ENCODE results near the gene TCF25.

DNA sequence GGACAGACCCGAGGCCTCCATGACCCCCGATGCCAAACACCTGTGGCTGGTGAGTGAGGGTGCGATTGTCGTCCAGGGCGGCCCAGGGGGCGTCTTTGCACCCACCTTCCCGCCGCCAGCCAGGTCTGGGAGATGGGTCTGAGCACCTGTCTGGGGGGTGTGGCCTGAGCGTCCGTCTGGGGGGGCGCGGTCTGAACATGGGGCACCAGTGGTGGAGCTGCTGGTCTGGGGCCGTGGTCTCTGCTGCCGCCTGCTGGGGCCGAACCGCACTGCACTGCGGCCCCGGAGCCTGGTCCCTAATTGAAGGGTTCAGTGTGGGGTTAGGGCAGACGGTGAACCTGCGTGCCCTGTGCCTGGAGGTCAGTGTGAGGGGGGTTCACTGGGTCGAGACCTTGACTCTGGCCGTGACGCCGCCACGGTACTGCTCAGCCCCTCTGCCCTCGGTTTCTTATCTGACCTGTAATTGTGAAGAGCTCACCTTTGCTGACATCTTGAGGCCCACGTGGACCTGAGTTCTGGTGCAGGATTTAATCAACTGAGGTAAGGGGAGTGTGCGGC, 12.6 kb upstream of the TCF25 start:
- TF ChIP-seq ZNF274 (IDR thresholded peaks at IDR 0.05; ENCODE audit: low read length) = no peak
- no peak for TF ChIP-seq ZNF274 (tag by site-specific recombination; IDR thresholded peaks at IDR 0.05; ENCODE audit: borderline replicate concordance)
- no peak for TF ChIP-seq YY1 (tag by site-specific recombination; IDR thresholded peaks at IDR 0.05)
- TF ChIP-seq KLF16 (tag by site-specific recombination; IDR thresholded peaks at IDR 0.05) = peak; percentile 70; the same call in 1 of the 2 replicates
- TF ChIP-seq, protein P1, sequence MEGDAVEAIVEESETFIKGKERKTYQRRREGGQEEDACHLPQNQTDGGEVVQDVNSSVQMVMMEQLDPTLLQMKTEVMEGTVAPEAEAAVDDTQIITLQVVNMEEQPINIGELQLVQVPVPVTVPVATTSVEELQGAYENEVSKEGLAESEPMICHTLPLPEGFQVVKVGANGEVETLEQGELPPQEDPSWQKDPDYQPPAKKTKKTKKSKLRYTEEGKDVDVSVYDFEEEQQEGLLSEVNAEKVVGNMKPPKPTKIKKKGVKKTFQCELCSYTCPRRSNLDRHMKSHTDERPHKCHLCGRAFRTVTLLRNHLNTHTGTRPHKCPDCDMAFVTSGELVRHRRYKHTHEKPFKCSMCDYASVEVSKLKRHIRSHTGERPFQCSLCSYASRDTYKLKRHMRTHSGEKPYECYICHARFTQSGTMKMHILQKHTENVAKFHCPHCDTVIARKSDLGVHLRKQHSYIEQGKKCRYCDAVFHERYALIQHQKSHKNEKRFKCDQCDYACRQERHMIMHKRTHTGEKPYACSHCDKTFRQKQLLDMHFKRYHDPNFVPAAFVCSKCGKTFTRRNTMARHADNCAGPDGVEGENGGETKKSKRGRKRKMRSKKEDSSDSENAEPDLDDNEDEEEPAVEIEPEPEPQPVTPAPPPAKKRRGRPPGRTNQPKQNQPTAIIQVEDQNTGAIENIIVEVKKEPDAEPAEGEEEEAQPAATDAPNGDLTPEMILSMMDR (tag by site-specific recombination; IDR thresholded peaks at IDR 0.05) = peak; percentile 95
- TF ChIP-seq ZNF777 (tag by site-specific recombination; IDR thresholded peaks at IDR 0.05; ENCODE audit: borderline replicate concordance) = no peak
- no peak for TF ChIP-seq ZNF837 (tag by site-specific recombination; IDR thresholded peaks at IDR 0.05)
- TF ChIP-seq HOXD13 (CRISPR knock-in tag; IDR thresholded peaks at IDR 0.05; ENCODE audit: borderline replicate concordance) = no peak
- TF ChIP-seq PRDM1 (tag by site-specific recombination; IDR thresholded peaks at IDR 0.05) = no peak
- TF ChIP-seq, protein P2, sequence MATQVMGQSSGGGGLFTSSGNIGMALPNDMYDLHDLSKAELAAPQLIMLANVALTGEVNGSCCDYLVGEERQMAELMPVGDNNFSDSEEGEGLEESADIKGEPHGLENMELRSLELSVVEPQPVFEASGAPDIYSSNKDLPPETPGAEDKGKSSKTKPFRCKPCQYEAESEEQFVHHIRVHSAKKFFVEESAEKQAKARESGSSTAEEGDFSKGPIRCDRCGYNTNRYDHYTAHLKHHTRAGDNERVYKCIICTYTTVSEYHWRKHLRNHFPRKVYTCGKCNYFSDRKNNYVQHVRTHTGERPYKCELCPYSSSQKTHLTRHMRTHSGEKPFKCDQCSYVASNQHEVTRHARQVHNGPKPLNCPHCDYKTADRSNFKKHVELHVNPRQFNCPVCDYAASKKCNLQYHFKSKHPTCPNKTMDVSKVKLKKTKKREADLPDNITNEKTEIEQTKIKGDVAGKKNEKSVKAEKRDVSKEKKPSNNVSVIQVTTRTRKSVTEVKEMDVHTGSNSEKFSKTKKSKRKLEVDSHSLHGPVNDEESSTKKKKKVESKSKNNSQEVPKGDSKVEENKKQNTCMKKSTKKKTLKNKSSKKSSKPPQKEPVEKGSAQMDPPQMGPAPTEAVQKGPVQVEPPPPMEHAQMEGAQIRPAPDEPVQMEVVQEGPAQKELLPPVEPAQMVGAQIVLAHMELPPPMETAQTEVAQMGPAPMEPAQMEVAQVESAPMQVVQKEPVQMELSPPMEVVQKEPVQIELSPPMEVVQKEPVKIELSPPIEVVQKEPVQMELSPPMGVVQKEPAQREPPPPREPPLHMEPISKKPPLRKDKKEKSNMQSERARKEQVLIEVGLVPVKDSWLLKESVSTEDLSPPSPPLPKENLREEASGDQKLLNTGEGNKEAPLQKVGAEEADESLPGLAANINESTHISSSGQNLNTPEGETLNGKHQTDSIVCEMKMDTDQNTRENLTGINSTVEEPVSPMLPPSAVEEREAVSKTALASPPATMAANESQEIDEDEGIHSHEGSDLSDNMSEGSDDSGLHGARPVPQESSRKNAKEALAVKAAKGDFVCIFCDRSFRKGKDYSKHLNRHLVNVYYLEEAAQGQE (tag by site-specific recombination; IDR thresholded peaks at IDR 0.05) = no peak
- TF ChIP-seq, protein P3, sequence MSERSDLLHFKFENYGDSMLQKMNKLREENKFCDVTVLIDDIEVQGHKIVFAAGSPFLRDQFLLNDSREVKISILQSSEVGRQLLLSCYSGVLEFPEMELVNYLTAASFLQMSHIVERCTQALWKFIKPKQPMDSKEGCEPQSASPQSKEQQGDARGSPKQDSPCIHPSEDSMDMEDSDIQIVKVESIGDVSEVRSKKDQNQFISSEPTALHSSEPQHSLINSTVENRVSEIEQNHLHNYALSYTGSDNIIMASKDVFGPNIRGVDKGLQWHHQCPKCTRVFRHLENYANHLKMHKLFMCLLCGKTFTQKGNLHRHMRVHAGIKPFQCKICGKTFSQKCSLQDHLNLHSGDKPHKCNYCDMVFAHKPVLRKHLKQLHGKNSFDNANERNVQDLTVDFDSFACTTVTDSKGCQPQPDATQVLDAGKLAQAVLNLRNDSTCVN (tag by site-specific recombination; optimal IDR thresholded peaks at IDR 0.05) = no peak
- TF ChIP-seq, protein P4, sequence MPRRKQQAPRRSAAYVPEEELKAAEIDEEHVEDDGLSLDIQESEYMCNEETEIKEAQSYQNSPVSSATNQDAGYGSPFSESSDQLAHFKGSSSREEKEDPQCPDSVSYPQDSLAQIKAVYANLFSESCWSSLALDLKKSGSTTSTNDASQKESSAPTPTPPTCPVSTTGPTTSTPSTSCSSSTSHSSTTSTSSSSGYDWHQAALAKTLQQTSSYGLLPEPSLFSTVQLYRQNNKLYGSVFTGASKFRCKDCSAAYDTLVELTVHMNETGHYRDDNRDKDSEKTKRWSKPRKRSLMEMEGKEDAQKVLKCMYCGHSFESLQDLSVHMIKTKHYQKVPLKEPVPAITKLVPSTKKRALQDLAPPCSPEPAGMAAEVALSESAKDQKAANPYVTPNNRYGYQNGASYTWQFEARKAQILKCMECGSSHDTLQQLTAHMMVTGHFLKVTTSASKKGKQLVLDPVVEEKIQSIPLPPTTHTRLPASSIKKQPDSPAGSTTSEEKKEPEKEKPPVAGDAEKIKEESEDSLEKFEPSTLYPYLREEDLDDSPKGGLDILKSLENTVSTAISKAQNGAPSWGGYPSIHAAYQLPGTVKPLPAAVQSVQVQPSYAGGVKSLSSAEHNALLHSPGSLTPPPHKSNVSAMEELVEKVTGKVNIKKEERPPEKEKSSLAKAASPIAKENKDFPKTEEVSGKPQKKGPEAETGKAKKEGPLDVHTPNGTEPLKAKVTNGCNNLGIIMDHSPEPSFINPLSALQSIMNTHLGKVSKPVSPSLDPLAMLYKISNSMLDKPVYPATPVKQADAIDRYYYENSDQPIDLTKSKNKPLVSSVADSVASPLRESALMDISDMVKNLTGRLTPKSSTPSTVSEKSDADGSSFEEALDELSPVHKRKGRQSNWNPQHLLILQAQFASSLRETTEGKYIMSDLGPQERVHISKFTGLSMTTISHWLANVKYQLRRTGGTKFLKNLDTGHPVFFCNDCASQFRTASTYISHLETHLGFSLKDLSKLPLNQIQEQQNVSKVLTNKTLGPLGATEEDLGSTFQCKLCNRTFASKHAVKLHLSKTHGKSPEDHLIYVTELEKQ (tag by site-specific recombination; IDR thresholded peaks at IDR 0.05; ENCODE audit: borderline replicate concordance) = no peak
- TF ChIP-seq ZBTB21 (tag by site-specific recombination; IDR thresholded peaks at IDR 0.05) = no peak

All from HEK293 (cell line).